Fibroblast of the aortic adventitia (primary cell): ENCODE results near the gene KCNJ3. TPM values are rescaled to one million over a fixed set of nuclear protein-coding genes. Genes with fewer than 3 reads are reported as not detected.

Source experiments
- DNase-seq: peaks from one replicate; pipeline ENCODE4 v3.0.0-alpha.2; 2010; ENCODE audit warnings: low read depth
- H3K4me3 ChIP-seq: 2 replicates; pipeline ENCODE4 v1.5.1; 2011; ENCODE audit warnings: low read depth, mild to moderate bottlenecking, control low read depth, low read length, moderate library complexity
- total RNA-seq: library from RNA; depleted of rRNA; stranded (reverse); fragments of >200 nt; gene quantifications from 2 replicates; pipeline ENCODE4 v1.2.3, GENCODE V29; 2012; ENCODE audit warnings: low replicate concordance
- TF ChIP-seq, protein P1 (sequence below): IDR thresholded peaks from 2 replicates; pipeline ENCODE4 v1.5.1; 2011; ENCODE audit warnings: mild to moderate bottlenecking, low read length, control low read depth, inconsistent platforms; ENCODE audit not compliant: insufficient read depth

KCNJ3 gene
- total RNA-seq, 1 donor = not detected

DNA sequence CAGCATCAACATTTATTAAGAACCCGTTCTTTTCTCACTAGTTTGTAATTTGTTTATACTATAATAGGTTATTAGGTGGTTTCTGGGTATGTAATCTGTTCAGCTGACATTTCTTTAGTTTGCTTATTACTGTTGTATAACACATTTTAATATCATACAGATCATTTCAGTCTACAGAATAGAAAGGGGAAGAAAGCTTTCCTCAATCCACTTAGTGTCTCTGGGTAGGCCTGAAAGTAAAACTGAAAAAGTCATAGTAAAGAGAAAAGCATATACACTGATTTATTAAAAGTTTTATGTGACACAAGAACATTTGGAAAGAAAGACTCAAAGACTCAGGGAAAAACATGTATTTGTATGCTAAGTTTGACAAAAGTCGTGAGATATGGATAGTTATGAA is 16.8 kb upstream of the KCNJ3 start:
- TF ChIP-seq, protein P1, sequence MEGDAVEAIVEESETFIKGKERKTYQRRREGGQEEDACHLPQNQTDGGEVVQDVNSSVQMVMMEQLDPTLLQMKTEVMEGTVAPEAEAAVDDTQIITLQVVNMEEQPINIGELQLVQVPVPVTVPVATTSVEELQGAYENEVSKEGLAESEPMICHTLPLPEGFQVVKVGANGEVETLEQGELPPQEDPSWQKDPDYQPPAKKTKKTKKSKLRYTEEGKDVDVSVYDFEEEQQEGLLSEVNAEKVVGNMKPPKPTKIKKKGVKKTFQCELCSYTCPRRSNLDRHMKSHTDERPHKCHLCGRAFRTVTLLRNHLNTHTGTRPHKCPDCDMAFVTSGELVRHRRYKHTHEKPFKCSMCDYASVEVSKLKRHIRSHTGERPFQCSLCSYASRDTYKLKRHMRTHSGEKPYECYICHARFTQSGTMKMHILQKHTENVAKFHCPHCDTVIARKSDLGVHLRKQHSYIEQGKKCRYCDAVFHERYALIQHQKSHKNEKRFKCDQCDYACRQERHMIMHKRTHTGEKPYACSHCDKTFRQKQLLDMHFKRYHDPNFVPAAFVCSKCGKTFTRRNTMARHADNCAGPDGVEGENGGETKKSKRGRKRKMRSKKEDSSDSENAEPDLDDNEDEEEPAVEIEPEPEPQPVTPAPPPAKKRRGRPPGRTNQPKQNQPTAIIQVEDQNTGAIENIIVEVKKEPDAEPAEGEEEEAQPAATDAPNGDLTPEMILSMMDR = no peak
- DNase-seq = no peak
- no peak overlapping the region for H3K4me3 ChIP-seq

DNA sequence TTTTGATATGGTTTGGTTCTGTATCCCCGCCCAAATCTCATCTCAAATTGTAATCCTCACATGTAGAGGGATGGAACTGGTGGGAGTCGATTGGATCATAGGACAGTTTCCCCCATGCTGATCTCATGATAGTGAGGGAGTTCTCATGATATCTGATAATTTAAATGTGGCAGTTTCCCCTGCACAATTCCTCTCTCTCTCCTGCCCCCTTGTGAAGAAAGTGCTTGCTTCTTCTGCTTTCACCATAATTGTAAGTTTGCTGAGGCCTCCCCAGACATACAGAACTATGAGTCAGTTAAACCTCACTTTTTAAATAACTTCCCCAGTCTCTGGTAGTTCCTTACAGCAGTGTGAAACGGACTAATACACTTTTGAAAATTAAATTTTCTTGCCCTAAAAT is 12.3 kb upstream of the KCNJ3 start:
- no peak overlapping the region for H3K4me3 ChIP-seq
- no peak for DNase-seq
- TF ChIP-seq, protein P1 = no peak

DNA sequence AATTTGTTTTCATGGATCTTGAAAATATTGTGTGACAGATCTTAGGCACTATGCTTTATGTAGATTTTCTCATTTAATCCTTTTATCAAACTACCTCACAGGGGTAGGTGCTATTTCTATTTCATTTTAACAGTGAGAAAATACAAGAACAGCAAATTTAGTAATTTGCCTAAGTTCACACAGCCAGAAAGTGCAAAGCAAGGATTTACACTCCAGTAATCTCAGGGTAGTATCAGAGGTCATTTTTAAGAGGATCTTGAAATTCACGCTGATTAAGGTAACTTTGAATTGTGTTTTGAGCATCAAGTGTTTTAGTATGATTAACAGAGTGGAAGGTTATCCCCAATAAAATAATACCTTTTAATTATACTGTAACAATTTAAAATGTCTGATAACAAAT is 10.1 kb upstream of the KCNJ3 start:
- H3K4me3 ChIP-seq = no peak overlapping the region
- TF ChIP-seq, protein P1 = no peak
- DNase-seq = no peak

DNA sequence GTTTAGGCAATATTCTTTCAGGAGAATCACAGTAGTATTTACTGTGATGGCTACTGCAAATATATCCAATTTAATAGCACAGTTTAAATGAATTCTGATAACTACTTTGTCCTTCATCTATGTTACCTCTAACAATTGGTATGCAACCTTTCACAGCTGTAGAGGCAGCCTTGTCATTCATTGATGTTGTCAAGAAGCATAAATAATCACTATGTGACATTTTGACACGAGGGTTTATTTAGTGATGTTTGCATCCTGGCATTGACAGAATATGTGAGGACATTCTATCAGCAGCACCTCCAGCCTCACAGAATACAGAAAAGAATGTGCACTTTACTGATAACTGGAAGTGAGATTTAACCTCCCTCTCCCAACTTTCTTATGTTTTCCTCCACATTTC is 9.3 kb upstream of the KCNJ3 start:
- DNase-seq = no peak
- no peak overlapping the region for H3K4me3 ChIP-seq
- TF ChIP-seq, protein P1 = no peak

DNA sequence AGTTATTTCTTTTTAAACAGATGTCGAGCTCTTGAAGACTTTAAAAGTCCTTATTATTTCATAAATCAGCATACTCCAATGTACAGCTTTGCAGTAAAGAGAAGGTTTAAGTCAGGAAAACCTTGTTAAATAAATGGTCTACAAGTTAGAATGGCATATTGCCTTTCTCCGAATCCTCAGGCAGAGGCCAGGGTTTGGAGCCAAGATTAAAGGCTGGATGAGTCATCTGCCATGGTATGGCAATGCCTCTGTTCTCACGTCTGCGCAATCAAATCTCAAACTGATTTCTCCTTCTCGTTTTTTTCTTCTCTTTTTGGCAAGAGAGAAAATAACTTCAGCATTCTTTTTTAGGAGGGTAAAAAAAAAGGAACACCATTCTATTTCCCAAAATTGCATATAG is 5.6 kb upstream of the KCNJ3 start:
- TF ChIP-seq, protein P1 = no peak
- DNase-seq = no peak
- H3K4me3 ChIP-seq = no peak overlapping the region

DNA sequence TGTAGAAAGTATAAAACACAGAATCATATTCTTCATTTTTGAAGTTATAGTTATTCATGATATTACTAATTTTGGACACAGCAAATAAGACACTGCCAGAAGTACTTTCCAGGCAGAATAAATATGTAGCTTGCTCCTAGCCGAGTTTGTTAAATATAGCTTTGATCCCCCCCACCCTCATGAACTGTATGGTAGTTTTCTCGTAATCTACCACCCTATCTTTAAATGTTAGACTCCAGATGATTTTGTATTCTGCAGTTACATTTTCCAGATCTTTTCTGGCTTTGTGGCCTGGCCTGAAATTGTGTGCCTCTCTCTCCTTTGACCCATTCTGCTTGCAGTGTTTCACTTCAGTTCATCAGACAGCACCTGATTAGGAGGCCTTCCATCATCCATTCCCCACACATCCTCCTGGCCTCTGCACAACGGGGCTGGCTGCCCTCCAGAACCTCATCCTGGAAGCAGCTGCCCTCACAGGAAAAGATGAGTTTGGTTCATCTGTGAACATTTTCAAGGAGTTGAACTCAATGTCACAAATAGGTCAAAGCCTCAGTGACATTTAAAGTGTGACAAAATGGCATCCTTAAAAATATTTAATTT is 4.7 kb upstream of the KCNJ3 start:
- H3K4me3 ChIP-seq = no peak overlapping the region
- TF ChIP-seq, protein P1 = no peak
- no peak for DNase-seq

DNA sequence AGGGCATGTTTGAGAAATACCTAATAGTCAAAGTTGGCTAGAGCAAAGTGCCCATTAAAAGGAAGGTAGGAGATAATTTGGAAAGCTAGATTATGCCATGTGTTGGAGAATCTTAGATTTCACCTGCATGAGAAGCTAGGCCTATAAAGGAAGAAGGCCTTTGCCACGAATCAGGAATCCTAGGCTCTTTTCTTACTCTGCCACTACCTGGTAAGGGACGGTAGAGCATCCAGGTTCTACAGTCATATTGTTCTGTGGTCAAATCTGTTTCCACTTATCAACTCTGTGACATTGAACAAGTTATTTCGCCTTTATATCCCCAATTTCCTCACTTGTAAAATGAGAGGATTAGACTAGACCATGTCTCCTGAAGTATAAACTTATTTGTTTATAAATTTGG is 3.6 kb upstream of the KCNJ3 start:
- no peak for DNase-seq
- TF ChIP-seq, protein P1 = no peak
- no peak overlapping the region for H3K4me3 ChIP-seq
